HG03342 (cell line): ENCODE data around the gene DCLRE1B.
"Not testable (repeated sequence)": the region's sequence is repeated elsewhere in the genome, so short reads cannot be mapped to it uniquely, and the experiment has no call there.

Source experiments
- ATAC-seq: cut with Tn5 transposase; IDR thresholded peaks from one replicate; pipeline ENCODE4 v1.9.1; 2021; ENCODE audit warnings: mild to moderate bottlenecking, moderate library complexity; ENCODE audit not compliant: unreplicated experiment

Gene DCLRE1B

DNA sequence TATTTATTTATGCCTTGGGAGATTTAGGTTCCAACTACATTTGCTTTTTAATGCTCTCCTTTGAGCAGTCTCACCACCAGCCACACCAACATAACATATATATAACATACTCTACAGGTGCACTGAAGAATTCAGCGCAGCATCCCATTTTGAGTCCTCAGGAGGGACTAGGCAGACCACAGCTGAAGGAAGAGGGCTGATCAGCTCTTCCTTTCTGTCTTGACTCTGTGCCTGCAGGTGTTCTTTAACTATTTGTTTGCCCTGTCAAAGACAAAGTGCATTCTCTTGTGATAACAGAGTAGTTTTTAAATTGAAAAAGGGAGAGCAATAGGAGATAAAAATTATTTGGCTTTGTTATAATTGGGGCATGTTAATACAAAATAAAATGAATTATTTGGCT is 41.0 kb downstream of the DCLRE1B start:
- no peak for ATAC-seq

DNA sequence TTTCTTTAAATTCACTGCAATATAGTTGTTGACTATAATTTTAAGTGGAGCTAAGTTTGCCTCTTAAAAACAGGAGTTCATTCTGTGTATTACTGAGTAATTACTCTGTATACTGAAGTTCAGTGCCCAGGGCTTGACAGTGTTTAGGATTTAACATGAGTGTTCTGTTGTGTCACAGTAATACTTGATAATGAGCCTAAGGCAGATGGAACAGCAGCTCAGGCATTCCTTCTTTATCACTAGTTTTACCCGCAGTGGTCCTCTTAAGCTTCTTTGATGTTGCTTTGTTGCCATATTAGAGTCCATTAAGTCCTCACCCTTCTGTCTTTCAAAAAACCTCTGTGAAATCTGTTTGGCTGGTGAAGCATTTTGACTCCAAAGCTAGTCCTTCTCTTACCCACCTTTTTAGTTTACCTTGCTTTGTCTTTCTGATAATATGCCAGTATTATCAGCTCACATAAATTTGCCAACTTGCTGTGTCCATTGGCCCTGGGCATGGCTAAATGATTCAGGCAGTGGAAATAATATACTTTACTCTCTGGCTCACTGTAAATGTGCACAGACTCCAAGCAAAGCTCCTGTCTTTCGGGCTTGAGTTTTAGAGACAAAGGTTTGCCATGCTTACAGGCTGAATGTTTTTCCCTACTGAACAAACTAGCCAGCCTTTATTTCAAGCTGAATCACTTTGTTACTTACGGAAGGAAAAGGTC is 41.7 kb downstream of the DCLRE1B start:
- ATAC-seq = no peak

DNA sequence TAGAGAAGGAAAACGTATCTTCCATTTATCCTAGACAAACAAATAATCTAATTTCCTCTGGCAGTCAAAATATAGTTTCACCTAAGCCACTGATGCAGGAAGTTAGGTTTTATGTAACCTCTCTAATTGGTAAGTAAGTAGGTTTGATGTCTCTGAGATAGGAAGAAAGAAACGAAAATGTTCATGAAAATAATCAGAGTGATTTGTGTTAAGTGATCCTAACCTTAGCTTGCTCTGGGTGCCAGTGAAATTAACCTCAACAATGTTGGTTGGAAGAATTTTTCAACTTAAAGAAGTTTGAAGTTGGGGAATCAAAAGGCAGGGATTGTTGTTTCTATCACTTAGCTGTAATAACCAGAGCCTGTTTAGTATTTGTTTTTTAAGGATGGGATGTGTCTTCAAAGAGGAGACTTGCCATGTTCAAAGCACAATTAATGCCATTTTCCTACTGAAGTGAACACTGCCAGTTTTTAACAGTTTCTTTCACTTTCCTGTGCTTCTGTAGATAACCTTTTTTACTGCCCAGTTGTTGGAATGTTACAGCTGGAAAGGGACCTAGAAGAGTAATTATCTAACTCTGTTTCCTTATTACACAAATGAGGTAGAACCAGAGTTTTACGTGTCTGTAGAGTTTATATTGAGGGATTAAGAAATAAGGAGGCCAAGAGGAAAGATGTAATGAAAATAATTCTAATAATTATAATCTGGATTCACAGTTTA is 42.4 kb downstream of the DCLRE1B start:
- no peak for ATAC-seq

DNA sequence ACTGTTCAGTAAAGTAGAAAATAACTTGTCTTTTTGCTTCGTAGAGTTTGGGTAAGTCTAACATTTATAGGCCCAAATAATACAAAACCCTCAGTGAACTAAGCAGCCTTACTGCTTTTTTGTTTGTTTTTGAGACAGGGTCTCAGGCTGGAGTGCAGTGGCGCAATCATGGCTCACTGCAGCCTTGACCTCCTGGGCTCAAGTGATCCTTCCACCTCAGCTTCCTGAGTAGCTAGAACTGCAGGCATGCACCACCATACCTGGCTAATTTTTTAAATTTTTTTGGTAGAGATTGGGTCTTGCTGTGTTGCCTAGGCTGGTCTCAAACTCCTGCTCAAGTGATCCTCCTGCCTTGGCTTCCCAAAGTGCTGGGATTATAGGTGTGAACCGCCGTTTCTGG is 43.0 kb downstream of the DCLRE1B start:
- ATAC-seq = not testable (repeated sequence)

DNA sequence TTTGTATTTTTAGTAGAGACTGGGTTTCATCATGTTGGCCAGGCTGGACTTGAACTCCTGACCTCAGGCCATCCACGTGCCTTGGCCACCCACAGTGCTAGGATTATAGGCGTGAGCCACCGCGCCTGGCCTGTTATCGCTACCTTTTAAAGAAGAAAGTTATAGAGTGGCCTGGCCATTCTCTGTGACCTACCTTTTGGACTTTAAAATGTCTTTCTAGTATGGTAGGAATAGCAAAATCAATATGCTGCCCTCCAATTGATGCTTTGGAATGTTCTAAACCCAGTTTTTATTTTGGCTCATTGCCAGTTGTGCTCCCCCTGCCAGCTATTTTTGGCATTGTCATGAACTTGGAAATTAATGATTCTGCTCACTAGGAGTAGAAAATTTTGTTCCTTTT is 43.9 kb downstream of the DCLRE1B start:
- ATAC-seq = no peak

DNA sequence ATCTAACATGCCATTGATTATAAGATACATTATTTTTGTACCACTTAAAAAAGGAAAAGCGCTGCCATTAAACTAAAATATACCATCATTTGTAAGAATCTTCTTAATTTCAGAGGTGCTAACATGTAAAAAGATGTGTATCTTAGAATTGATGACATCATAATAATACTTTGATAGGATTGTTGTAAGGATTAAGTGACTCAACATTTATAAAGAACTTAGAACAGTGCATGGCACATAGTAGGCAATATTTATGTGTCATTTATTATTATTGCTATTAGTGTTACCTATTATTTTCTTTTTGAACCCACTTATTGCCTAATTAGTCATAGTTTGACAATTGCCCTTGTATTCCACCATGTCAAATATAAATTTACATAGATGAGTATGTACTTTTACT is 45.8 kb downstream of the DCLRE1B start:
- no peak for ATAC-seq

DNA sequence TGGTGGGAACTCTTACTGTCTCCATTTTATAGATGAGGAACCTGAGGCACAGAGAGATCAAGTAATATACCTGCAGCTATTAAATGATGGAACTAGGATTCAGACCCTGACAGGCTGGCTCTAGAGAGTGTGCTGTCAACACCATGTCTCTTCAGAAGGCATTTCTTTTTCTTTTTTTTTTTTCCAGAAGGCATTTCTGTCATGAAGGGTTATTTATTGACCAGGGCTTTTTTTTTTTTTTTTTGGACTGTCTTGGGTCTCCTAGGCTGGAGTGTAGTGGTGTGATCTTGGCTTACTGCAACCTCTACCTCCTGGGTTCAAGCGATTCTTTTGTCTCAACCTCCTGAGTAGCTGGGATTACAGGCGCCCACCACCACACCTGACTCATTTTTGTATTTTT is 46.6 kb downstream of the DCLRE1B start:
- ATAC-seq = no peak

DNA sequence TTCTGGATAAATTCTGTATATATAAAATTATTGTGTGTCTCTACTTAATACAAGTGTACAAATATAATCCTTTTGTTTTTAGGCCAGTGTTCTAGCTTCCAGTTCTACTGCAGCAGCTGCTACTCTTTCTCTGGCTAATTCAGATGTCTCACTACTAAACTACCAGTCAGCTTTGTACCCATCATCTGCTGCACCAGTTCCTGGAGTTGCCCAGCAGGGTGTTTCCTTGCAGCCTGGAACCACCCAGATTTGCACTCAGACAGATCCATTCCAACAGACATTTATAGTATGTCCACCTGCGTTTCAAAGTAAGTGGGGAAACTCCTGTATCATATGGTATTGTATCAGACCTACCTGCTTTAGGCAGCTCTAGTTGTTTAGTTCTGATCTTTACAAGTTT is 52.9 kb downstream of the DCLRE1B start:
- no peak for ATAC-seq

DNA sequence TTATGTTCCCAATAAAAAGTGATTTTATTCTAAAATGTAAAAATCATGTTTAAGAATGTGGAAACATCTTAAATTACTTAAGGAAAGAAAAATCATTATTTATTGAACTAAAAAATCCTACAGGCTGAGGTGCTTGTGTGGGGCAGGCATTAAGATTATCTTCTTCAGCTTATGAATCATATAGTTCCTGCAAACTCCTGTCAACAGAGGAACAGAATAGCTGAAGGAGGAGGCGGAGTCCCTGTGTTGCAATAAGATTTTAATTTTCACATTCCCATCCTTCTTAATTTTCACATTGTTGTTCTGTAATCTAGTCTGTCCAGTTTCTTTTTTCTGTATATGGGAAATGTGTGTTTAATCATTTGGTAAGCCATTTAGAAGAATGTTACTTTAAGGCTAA is 53.6 kb downstream of the DCLRE1B start:
- ATAC-seq = no peak

DNA sequence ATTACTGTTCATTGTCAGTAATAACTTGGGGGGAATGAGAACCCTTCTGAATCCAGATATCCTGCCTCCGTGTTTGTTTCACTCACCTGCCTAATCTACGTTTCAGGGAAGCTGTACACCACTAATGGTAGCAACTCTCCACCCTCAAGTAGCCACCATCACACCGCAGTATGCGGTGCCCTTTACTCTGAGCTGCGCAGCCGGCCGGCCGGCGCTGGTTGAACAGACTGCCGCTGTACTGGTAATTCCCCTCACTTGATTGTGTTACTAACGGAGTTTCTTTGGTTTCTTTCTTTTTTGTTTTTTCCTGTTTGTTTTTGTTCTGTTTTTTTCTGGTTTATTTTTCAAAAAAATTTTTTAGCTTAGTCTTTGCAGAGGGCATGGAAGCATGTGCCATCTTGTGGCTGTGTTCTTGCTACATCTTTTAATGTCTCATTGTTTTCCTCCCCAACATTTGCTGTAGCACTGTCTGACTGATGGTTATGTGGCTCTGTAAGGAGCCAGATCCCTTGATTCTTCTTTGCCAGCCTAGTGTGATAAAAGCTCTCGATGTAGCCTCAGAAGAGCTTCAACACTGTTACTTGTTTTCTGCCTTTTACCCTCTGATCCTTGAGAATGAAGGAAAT is 58.3 kb downstream of the DCLRE1B start:
- no peak for ATAC-seq
